CD4-positive, alpha-beta T cell (primary cell): Measurements from ENCODE around the gene SVBP. TPM values are rescaled to one million over a fixed set of nuclear protein-coding genes. Genes with fewer than 3 reads are reported as not detected.
A peak's percentile ranks its signal among the peaks of the same experiment; 100 is the strongest.

Source experiments
- ATAC-seq: fragments of 200-7000 bp; cut with Tn5 transposase; one replicate; pipeline ENCODE4 v1.10.0; 2022; ENCODE audit warnings: mild to moderate bottlenecking; ENCODE audit not compliant: poor library complexity
- CTCF ChIA-PET: fragments of 350-600 bp; sonication (Branson Sonifier 250); formaldehyde crosslinking; loops from one replicate; lab custom pipeline; 2021; ENCODE audit warnings: antibody characterized with exemption, inconsistent platforms; lab: Charles Lee
- POLR2A ChIA-PET: fragments of 350-600 bp; sonication (Branson Sonifier 250); formaldehyde crosslinking; loops from one replicate; lab custom pipeline; 2021; ENCODE audit warnings: antibody characterized with exemption, inconsistent platforms; lab: Charles Lee
- DNase-seq, 14 experiments: peaks; one replicate each; pipeline ENCODE4 v3.0.0-alpha.2; 2013 to 2020; ENCODE audit warnings: mixed read lengths in 2 of 14
- H3K27ac ChIP-seq, 2 donors: one replicate each; pipeline versions ENCODE4 v1.5.1 to v1.7.0; 2013; ENCODE audit warnings: low read length in 2 of 2, low read depth in 1 of 2, mild to moderate bottlenecking in 1 of 2
- H3K27me3 ChIP-seq, 2 experiments: 1 replicate in 1 of 2; 2 replicates in 1 of 2; pipeline versions ENCODE4 v1.6.1 to v1.7.0; 2013; ENCODE audit warnings: low read length in 2 of 2, control low read depth in 1 of 2, mild to moderate bottlenecking in 1 of 2, moderate library complexity in 1 of 2; ENCODE audit not compliant: insufficient read depth in 2 of 2, control insufficient read depth in 1 of 2
- H3K36me3 ChIP-seq: one replicate; pipeline ENCODE4 v1.6.1; 2013; ENCODE audit warnings: low read length, control low read depth; ENCODE audit not compliant: insufficient read depth
- H3K4me1 ChIP-seq: one replicate; pipeline ENCODE4 v1.6.1; 2013; ENCODE audit warnings: low read length, control low read depth; ENCODE audit not compliant: insufficient read depth
- H3K4me3 ChIP-seq: one replicate; pipeline ENCODE4 v1.5.1; 2013; ENCODE audit warnings: mild to moderate bottlenecking, low read length, moderate library complexity
- H3K9me3 ChIP-seq, 2 experiments: 1 replicate in 1 of 2; 2 replicates in 1 of 2; pipeline versions ENCODE4 v1.6.1 to v1.7.0; 2013; ENCODE audit warnings: low read length in 2 of 2, mild to moderate bottlenecking in 2 of 2, control low read depth in 1 of 2, moderate library complexity in 1 of 2; ENCODE audit not compliant: control insufficient read depth in 1 of 2, insufficient read depth in 1 of 2
- H3K27ac Mint-ChIP-seq: one replicate; pipeline ENCODE4 v1.8.0; 2020; ENCODE audit warnings: mixed read lengths
- H3K27me3 Mint-ChIP-seq: one replicate; pipeline ENCODE4 v1.8.0; 2021; ENCODE audit warnings: mixed read lengths
- H3K36me3 Mint-ChIP-seq: one replicate; pipeline ENCODE4 v1.8.0; 2021; ENCODE audit warnings: low read depth, mixed read lengths
- H3K4me1 Mint-ChIP-seq: one replicate; pipeline ENCODE4 v1.8.0; 2021; ENCODE audit warnings: low read depth, mixed read lengths
- H3K4me3 Mint-ChIP-seq: one replicate; pipeline ENCODE4 v1.8.0; 2020; ENCODE audit warnings: mild to moderate bottlenecking, mixed read lengths
- H3K9me3 Mint-ChIP-seq: one replicate; pipeline ENCODE4 v1.8.0; 2020; ENCODE audit warnings: mixed read lengths
- intact Hi-C, 2 experiments: fragments of 100-400 bp; cut with DNase I in 1 of 2; cut with micrococcal nuclease in 1 of 2; formaldehyde crosslinking; loops; one replicate each; pipeline versions ENCODE4 v1.15.1 to v1.9.0; 2023 to 2025; cut with DNase I, micrococcal nuclease
- total RNA-seq, 174 experiments: library from RNA in 2 of 174; stranded (reverse) in 2 of 174; gene quantifications; one replicate each; pipeline ENCODE4 v1.2.3 and lab custom pipeline; 2021 to 2026
- TF ChIP-seq, protein P1 (sequence below): fragments of 200-600 bp; IDR thresholded peaks from one replicate; pipeline ENCODE4 v1.8.0; 2022; ENCODE audit warnings: antibody characterized with exemption, mild to moderate bottlenecking

The SVBP gene
- total RNA-seq, 2 experiments from 2014 or later = 19.2 to 21.3 TPM

DNA sequence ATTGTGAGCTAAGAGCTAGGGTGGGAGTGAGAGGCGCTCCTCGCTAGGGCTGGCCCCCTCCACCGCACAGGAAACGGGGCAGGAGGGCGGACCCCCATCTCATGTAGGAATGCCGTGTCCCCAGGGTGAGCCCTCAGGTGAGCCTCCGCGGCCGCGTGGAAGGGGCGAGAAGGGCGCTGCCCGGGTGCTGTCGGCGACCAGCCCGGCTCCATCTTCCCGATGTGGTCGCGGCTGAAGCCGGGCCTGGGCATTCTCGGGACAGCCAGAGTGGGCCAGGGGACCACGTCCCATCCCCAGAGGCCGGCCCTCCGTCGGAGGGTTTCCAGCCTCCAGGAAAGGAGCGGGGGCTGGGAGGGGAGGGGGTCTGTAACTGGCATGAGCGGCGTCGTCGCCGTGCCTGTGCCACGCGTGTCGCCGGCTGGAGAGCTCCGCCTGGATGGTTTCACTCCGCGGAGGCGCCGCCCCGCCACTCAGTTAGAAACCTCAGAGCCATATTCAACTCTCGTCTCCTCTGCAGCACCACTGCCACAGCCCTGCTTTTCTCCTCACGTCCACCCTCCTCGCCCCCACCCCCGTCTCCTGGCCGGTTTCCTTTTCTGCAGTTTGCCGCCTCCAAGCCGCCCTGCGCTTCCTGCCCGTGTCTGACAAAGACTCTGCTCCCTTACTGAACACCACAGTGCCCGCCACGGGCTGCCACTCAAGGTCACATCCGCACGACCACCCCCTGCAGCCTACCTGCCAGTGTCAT lies 32.1 kb downstream of the SVBP start, which contains the start of gene TMEM269:
Gene TMEM269, plus strand, starts transcription at position 46 of the 748 bp plus-strand sequence. CDS start 4,903 bp downstream, outside the sequence.
- intact Hi-C loops = loop anchor here in 1 of 2 experiments (5.0 kb wide), 1 partner anchor 1567 kb away; no protein-coding TSS in a partner anchor

DNA sequence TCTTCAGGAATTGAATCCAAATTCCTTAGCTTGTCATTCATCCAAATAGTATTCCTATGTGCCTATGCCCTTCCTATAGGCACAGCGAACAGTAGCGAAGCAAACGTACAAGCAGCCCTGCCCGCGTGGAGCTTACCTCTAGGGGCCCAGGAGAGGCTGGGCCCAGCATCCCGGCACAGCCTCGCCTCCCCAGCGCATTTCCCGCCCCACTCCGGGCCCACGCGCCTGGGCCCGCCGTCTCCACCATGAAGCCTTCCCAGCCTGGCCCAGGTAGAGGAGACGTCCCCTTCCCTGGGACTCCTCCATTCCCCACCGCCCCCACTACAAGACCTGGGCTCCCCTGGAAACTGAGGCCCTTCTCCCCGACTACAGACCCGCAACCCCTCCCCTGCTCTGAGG lies 32.7 kb downstream of the SVBP start:
- peak overlapping the region; percentile 37 for H3K27ac Mint-ChIP-seq
- H3K27me3 Mint-ChIP-seq = no peaks in the 10 kb centered on the region
- Histone ChIP-seq H3K9me3 (no peaks in the 10 kb centered on the region), H3K4me1 (peaks cover 16% of the 10 kb centered on the region), H3K27ac (no peak overlapping the region), H3K27me3 (no peaks in the 10 kb centered on the region), H3K4me3 (peak overlapping the region; percentile 61), H3K36me3 (peaks cover 18% of the 10 kb centered on the region)
- H3K36me3 Mint-ChIP-seq = peaks cover 29% of the 10 kb centered on the region
- TF ChIP-seq, protein P1, sequence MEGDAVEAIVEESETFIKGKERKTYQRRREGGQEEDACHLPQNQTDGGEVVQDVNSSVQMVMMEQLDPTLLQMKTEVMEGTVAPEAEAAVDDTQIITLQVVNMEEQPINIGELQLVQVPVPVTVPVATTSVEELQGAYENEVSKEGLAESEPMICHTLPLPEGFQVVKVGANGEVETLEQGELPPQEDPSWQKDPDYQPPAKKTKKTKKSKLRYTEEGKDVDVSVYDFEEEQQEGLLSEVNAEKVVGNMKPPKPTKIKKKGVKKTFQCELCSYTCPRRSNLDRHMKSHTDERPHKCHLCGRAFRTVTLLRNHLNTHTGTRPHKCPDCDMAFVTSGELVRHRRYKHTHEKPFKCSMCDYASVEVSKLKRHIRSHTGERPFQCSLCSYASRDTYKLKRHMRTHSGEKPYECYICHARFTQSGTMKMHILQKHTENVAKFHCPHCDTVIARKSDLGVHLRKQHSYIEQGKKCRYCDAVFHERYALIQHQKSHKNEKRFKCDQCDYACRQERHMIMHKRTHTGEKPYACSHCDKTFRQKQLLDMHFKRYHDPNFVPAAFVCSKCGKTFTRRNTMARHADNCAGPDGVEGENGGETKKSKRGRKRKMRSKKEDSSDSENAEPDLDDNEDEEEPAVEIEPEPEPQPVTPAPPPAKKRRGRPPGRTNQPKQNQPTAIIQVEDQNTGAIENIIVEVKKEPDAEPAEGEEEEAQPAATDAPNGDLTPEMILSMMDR = no peak
- intact Hi-C loops = loop anchor here in 1 of 2 experiments (5.0 kb wide), 1 partner anchor 1568 kb away; no protein-coding TSS in a partner anchor
- CTCF ChIA-PET = interaction anchor here (0.9 to 1.5 kb wide), 3 partner anchors 24 to 139 kb away, joined by 3 read pairs; no protein-coding TSS in a partner anchor
- peak overlapping the region; percentile 45 for H3K4me3 Mint-ChIP-seq
- H3K9me3 Mint-ChIP-seq = no peaks in the 10 kb centered on the region
- peaks cover 21% of the 10 kb centered on the region for H3K4me1 Mint-ChIP-seq
- DNase-seq = no peak
- no peak for ATAC-seq
- POLR2A ChIA-PET = interaction anchor here (0.9 to 2.7 kb wide), 3 partner anchors 17 to 102 kb away, joined by 3 to 28 read pairs (median 4); partner anchors contain the start of genes C1orf50, P3H1 and YBX1

More for the DNA sequence above, 32.1 kb downstream of the SVBP start, which contains the start of gene TMEM269:
- H3K27me3 Mint-ChIP-seq = no peaks in the 10 kb centered on the region
- Histone ChIP-seq H3K36me3 (peaks cover 12% of the 10 kb centered on the region), H3K4me3 (peak within 1 kb of the TSS; percentile 61), H3K27me3 (no peaks in the 10 kb centered on the region), H3K4me1 (peaks cover 16% of the 10 kb centered on the region), H3K27ac (no peak within 1 kb of the TSS), H3K9me3 (no peaks in the 10 kb centered on the region)
- H3K27ac Mint-ChIP-seq = peak within 1 kb of the TSS; percentile 49
- peaks cover 21% of the 10 kb centered on the region for H3K4me1 Mint-ChIP-seq
- H3K9me3 Mint-ChIP-seq = no peaks in the 10 kb centered on the region
- H3K4me3 Mint-ChIP-seq = peak within 1 kb of the TSS; percentile 89
- DNase-seq (peak; percentile 20 to 62 (median 46)), ATAC-seq (peak; percentile 91)
- H3K36me3 Mint-ChIP-seq = peaks cover 23% of the 10 kb centered on the region
- POLR2A ChIA-PET = interaction anchor here (0.9 to 2.7 kb wide), 3 partner anchors 18 to 102 kb away, joined by 3 to 28 read pairs (median 4); partner anchors contain the start of genes C1orf50, P3H1 and YBX1
- TF ChIP-seq, protein P1 = no peak
- CTCF ChIA-PET = interaction anchor here (1.0 to 1.5 kb wide), 2 partner anchors 23 to 138 kb away, joined by 3 read pairs; no protein-coding TSS in a partner anchor

DNA sequence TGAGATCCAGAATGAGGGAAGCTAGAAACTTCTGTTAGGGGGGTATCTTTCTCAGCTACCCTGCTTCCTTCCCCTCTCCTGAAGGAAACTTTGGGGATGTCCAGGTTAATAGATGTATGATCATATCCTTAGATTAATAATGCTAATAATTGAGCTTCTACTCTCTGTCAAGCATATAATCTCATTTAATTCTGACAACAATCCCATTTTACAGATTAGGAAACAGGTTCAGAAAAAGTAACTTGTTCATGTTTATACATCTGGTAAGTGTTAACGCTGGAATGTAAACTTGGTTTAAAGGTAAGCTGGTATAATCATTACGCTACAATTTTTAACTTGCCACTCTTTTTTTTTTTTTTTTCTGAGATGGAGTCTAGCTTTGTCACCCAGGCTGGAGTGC lies 34.1 kb downstream of the SVBP start:
- POLR2A ChIA-PET = interaction anchor here (1.0 kb wide), 1 partner anchor 16 kb away, joined by 4 read pairs; the partner anchor contains the start of genes C1orf50 and P3H1
- Mint-ChIP-seq H3K36me3 (peaks cover 42% of the 10 kb centered on the region), H3K27me3 (no peaks in the 10 kb centered on the region), H3K27ac (no peak overlapping the region), H3K4me1 (peaks cover 21% of the 10 kb centered on the region), H3K9me3 (no peaks in the 10 kb centered on the region), H3K4me3 (peak overlapping the region; percentile 30)
- Histone ChIP-seq H3K27me3 (no peaks in the 10 kb centered on the region), H3K4me1 (peaks cover 16% of the 10 kb centered on the region), H3K9me3 (no peaks in the 10 kb centered on the region), H3K4me3 (no peak overlapping the region), H3K36me3 (peaks cover 27% of the 10 kb centered on the region), H3K27ac (no peak overlapping the region)
- intact Hi-C loops = loop anchor here in 1 of 2 experiments (5.0 kb wide), 1 partner anchor 1569 kb away; no protein-coding TSS in a partner anchor
- DNase-seq (no peak), ATAC-seq (no peak)
- CTCF ChIA-PET = interaction anchor here (1.4 kb wide), 1 partner anchor 130 kb away, joined by 5 read pairs; no protein-coding TSS in a partner anchor
- TF ChIP-seq, protein P1 = no peak
